Occipital lobe (tissue), 2 donors: Measurements from ENCODE around the gene DARS1. TPM values are rescaled to one million over a fixed set of nuclear protein-coding genes. Genes with fewer than 3 reads are reported as not detected.
"Not testable (repeated sequence)": the region's sequence is repeated elsewhere in the genome, so short reads cannot be mapped to it uniquely, and the experiment has no call there.

Experiments used
- DNase-seq: peaks from one replicate; lab custom pipeline; 2025; lab: John Stamatoyannopoulos, UW
- total RNA-seq: library from RNA; depleted of rRNA; stranded (reverse); fragments of >200 nt; gene quantifications from one replicate; pipeline ENCODE4 v1.2.3, GENCODE V29; 2014

Gene DARS1
- total RNA-seq, 1 donor from 2014 or later, result 68.0 TPM

DNA sequence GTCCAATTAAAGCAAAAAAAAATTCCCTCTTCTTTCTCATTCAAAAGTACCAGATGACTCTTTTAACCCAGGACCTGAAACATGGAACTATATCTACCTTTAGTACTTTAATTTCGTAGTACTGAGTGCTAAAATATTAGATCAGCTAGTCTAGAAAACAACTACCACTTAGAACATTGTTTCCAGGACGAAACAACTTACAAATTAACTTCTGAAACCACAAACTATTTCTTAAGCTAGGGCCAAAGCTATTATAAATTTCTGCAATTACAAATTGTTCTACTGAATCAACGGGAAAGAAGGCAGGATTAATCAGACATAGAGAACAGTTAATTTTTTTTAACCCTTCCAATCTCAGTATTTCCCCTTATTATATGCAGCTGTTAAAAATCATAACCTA lies 39.9 kb downstream of the DARS1 start:
- DNase-seq, result no peak

- no peak for DNase-seq
Measured at GRCh38 chr2:135944625-135945024, 40.8 kb downstream of the DARS1 start.

- DNase-seq, result no peak
Measured at GRCh38 chr2:135942936-135943688, 42.3 kb downstream of the DARS1 start.

- no peak for DNase-seq
Measured at GRCh38 chr2:135936524-135936923, 48.9 kb downstream of the DARS1 start.

- no peak for DNase-seq
Measured at GRCh38 chr2:135935914-135936313, 49.5 kb downstream of the DARS1 start.

GRCh38 chr2:135931776-135932443 lies 53.5 kb downstream of the DARS1 start:
- no peak for DNase-seq

- DNase-seq, result no peak
Measured at GRCh38 chr2:135926605-135927004, 58.8 kb downstream of the DARS1 start.

- DNase-seq, result no peak
Measured at GRCh38 chr2:135925571-135925970, 59.9 kb downstream of the DARS1 start.

DNA sequence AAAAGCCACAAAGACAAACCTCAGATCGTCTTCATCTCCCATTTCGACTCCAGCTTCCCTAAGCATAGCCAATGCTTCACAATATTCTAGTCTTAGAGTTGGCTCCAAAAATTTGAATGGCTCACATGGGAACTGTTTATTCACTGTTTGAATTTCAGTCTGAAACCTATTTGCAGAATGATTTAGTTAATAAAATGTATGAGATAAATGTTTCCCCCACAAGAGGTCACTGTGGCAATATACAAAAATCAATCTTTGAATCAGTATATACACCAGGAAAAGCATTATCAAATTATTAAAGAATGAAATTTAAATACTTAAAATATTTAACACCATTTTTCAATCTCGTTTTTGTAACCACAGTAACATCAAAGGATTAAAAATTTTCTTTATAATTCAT lies 69.2 kb downstream of the DARS1 start:
- DNase-seq, result no peak

DNA sequence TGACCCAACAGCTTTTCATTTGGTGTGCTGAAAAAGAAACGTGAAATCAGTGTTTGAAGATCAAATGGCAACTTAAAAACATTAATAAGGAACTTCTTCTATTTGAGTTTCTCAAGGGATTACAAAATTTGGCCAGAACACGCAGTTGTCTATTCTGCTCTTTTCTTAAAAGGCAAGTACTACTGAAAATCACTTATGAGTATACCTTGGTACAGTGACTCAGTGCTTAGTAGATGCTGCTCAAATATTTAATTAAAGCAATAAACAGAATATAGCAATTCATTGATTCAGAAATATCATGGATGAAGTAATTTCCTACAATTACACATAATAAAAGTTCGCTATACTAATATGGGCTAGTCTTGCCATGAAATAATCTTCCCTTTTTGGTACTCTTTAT lies 70.9 kb downstream of the DARS1 start:
- no peak for DNase-seq

- DNase-seq, result no peak
Measured at GRCh38 chr2:135913727-135914365, 71.6 kb downstream of the DARS1 start.

- DNase-seq, result no peak
Measured at GRCh38 chr2:135909976-135910375, 75.5 kb downstream of the DARS1 start.

DNA sequence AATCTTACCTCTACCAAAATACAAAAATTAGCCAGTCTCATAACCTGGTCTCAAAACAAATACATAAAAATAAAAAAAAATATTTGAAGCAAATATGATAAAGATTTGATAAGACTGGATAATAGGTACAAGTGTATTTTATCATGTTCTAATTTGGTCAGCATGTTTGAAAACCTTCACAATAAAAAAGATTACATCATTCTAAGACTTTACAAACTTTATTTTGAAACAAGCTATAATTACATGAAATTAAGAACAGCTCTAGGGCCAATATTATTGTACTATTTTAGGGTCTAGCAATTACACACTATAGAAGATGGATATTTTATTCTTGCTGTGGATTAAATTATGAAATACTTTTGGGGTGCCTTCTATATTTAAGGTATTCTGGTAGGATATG lies 79.7 kb downstream of the DARS1 start:
- DNase-seq, result no peak

GRCh38 chr2:135904341-135904989 lies 81.0 kb downstream of the DARS1 start:
- no peak for DNase-seq

DNA sequence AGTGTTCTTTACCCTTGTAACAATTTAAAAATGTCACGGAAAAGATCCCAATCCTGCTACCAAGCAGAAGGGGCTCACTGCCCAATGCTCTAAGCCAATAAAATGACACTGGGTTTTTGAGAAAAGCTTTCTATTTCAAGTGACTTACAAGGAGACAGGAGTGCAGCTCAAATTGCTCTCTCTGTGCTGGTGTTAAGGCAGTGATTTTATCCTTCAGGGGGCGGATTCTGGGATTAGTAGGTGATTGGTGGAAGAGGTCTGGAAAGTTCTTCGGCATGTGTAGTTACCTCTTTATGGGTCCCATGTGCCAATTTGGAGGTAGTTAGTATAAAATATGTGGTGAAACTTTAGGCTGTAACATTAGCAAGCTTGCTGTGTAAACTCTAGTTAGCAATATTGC lies 81.8 kb downstream of the DARS1 start:
- DNase-seq, result no peak

GRCh38 chr2:135899567-135899966 lies 85.9 kb downstream of the DARS1 start:
- no peak for DNase-seq

DNA sequence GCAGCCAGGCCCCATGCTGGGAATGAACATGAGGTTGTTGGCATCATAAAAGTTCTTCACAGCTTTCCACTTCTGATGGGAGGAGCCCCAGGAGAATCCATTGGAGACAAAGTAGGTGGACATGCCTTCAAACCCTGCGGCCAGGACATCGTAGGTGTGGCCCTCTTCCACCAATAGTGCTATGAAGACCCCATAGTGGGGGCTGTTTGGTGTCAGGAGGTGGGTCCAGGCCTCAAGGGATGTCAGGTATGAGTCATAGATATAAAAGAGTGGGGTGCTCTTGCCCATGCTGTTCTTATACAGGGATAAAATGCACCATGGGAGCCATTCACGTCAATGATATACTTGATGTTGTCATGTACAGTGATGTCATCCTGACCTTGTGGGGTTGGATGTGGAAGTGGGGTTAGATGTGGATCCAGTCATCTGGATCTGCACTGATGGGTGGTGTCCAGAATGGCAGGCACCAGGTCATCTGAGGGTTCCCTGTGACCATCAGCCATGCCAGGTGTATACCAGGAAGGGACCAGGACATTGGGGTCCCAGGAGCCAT lies 87.1 kb downstream of the DARS1 start:
- no peak for DNase-seq

- no peak for DNase-seq
Measured at GRCh38 chr2:135894930-135895329, 90.5 kb downstream of the DARS1 start.

DNA sequence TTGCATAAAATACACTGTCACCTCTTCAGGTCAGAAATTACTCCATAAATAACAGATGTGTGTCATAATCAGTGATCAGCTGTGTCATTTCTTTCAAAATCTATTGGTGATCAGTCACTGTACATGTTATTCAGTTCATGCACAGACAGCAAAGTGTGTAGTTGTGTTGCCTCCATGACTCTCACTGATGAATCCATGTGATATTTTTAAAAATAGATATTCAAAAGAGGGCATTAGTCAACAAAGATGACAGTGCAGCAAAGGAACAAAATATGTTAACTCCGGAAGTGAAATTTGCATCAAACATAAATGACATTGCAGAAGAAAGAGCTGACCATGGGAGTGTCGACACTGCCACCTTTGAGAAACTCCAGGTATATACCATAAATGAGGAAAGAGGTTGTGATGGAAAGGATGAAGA lies 92.0 kb downstream of the DARS1 start:
- DNase-seq, result no peak

DNA sequence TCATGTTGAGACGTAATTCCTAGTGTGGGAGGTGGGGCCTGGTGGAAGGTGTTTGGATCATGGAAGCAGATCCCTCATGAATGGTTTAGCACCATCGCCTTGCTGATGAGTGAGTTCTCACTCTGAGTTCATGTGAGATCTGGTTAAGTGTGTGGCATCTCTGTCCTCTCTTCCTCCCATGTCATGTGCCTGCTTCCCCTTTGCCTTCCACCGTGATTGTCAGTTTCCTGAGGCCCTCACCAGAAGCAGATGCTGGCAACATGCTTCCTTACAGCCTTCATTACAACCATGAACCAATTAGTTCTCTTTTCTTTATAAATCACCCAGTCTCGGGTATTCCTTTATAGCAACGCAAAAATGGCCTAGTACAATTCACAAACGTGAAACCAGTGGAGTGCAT lies 94.6 kb downstream of the DARS1 start:
- DNase-seq, result no peak

DNA sequence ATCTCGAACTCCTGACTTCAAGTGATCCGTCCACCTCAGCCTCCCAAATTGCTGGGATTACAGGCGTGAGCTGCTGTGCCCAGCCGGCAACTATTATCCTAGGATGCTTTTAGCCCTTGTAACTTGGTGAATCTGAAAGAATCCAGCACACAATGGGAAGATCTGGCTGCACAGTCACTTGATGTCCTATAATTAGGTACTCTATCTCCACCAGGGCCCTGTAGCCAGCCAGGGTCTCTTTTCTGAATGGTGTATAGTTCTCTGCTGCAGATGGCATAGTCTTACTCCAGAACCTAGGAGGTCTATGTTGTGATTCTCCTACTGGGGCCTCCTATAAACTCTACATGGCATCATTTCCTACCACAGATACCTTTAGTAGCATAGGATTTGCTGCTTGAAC lies 95.3 kb downstream of the DARS1 start:
- DNase-seq, result no peak

DNA sequence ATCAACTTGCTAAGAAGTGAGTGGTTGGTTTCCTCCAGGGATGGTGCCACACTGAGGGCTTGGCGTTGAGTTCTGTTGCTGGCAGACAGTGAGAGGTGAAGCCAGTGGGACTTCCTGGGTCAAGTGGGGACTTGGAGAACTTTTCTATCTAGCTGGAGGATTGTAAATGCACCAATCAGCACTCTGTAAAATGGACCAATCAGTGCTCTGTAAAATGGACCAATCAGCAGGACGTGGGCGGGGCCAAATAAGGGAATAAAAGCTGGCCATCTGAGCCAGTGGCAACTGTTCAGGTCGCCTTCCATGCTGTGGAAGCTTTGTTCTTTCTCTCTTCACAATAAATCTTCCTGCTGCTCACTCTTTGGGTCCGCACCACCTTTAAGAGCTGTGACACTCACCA lies 96.8 kb downstream of the DARS1 start:
- DNase-seq, result not testable (repeated sequence)
